HG03103 (cell line): Measurements from ENCODE around the gene AMBP.

Source experiments
- ATAC-seq: cut with Tn5 transposase; IDR thresholded peaks from one replicate; pipeline ENCODE4 v1.9.1; 2021; ENCODE audit warnings: low read depth; ENCODE audit not compliant: unreplicated experiment

AMBP gene

DNA sequence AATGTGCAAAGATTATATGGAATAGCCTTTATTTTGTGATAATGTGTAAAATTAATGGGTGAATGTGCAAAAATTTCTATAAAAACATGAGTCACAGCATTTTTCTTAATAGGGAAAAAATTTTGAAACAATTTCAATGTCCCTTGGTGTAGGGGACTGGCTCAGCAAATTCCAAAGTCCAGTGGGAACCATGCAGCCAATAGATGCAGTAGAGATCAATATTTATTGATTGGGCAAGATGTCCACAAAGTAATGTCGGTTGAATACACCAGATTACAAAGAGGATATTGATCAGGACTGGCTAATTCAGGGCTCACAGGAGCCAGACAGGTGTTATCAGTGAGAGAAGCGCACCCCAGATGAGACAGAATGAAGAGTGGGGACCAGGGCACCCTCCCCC lies 62.5 kb downstream of the AMBP start:
- no peak for ATAC-seq

DNA sequence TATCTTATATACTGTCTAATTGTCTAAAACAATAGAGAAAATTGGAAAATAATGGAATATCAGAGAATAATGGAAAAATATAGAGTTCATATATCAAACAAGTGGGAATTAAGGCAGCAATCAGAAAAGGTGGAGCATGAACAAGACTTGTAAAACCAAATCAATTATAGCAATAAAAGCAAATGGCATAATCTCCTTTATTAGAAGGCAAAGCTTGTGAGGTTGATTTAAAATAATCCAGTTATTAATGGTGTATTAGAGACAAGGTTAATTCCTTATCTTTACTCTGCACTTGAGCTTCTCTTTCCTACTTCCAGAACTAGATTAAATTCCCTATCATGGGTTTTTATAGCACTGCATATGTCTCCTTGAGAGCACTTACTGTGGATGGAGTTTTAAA lies 64.1 kb downstream of the AMBP start:
- ATAC-seq: no peak

DNA sequence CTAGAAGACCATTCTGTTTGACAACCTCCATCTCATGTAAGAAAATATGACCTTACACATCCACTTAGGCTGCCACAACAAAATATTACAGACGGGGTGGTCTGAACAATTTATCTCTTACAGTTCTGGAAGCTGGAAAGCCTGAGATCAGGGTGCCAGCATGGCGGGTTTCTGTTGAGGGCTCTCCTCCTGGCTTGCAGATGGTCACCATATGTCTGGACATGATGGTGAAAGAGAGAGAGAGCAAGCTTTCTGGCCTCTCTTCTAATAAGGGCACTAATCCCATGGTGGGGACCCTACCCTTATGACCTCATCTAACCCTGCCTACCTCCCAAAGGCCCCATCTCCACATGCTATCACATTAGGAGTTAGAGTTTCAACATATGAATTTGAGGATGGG lies 66.0 kb downstream of the AMBP start:
- ATAC-seq: no peak

- no peak for ATAC-seq
These were observed 66.8 kb downstream of the AMBP start for GRCh38 chr9:114011313-114011712.
